GM21576 (cell line): Measurements from ENCODE around the gene ATPAF2.
A peak's percentile ranks its signal among the peaks of the same experiment; 100 is the strongest.

Source experiments
- ATAC-seq: cut with Tn5 transposase; IDR thresholded peaks from one replicate; pipeline ENCODE4 v1.9.1; 2021; ENCODE audit warnings: mild to moderate bottlenecking, moderate library complexity; ENCODE audit not compliant: unreplicated experiment

Gene ATPAF2

DNA sequence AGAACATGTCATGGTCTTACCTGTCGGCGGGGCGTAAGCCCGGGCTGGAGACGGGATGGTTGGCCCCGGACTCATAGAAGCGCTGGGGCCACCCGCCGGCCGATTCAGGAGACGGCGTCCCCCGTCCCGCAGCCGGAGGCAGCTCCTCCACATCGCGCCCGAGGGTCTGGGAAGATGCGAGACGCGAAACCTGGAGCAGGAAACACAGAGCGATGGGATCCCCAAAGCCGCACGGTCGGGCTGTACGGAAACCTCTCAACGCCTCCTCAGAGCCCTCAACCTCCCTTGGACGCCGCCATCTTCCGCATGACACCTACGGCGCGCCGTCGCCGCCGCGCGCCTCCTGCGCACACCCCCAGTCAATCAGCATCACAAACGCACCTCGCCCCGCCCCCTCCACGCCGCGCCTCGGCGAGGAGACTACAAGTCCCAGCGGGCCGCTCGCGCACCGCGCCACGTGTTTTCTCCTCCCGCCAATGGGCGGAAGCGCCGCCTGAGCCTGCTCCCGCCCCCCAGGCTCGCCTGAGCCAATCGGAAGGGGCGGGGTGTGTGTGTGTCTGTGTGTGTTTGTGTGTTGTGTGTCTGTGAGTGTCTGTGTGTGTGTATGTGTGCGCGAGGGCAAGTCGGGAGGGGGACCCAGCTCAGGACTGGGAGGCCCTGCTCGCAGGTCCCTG, at the start of gene ATPAF2, which contains the start of gene GID4:
Gene ATPAF2, minus strand, starts transcription at position 308 of the 674 bp plus-strand sequence. Its CDS starts 155 bp downstream, at position 153.
Gene GID4, plus strand, starts transcription at position 548 of the 674 bp plus-strand sequence. Its CDS starts 57 bp downstream, at position 605.
- ATAC-seq = peak; percentile 82

DNA sequence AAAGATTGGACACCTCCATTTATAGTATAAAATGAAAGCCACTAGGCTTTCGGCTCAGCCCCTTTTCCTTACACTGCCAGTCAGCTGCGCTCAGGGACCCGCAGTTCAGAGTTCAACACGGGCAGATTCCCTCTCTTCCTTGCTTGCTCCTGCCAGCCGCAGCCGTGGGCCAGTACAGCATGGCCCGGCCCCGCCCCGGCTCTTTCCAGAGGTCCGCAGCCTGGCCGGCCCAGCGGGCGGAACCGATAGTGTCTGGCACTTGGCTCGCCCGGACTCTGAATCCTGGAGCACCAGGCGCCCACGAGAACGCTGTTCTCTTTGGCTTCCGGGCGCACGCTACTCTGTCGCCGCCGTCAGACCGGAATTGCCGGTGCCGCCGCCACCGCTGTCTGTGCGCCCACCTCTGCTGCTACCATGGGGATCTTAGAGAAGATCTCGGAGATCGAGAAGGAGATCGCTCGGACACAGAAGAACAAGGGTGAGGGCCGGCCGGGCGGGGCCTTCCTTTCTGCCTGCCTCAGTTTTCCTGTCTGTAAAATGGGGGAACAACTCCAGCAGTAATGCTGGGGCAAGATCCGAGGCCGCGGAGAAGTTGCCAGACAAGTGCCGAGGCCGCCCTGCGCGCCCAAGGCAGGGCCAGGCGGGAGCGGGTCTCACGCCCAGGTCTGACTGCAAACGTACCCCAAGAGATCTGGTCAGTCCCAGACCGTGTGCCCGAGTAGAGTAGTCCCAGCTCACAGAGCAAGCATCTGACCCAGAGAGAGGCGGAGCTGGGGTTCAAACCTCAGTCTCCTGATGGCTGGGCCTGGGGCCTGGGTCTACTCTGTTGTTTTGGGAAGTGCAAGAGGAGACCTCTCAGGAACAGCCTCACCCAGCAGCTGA, 48.9 kb upstream of the ATPAF2 start, which contains the start of gene DRG2:
Gene DRG2, plus strand, starts transcription at position 339 of the 882 bp plus-strand sequence. Its CDS starts 76 bp downstream, at position 415.
- peak; percentile 71 for ATAC-seq

DNA sequence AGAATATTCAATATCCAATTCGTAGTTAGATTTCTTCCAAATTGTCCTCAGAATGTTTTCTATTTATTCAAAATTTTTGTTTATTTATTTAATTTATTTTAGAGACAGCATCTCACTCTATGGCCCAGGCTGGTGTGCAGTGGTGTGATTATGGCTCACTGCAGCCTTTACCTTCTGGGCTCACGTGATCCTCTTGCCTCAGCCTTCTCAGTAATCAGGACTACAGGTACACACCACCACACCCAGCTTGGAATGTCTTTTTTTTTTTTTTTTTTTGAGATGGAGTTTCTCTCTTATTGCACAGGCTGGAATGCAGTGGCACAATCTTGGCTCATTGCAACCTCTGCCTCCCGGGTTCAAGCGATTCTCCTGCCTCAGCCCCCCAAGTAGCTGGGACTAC, 45.3 kb upstream of the ATPAF2 start:
- ATAC-seq = no peak

DNA sequence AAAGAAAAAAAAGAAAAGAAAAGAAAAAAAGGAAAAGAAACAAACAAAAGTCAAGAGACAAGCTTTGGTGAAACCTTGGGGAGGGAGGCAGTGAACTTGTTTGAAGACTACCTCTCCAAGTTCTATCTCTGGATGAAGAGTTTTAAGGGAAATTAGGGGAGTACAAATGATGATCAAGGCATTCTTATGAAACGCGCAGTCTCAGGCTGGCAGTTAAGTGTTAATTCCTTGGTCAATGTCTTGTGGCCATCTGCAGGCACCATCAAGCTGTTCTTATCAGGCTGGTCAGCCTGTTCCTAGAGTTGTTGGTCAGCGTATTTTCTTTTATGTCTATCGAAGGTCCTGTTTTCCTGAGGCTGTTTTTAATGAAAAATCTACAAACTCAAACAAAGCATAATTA, 40.6 kb upstream of the ATPAF2 start:
- no peak for ATAC-seq

DNA sequence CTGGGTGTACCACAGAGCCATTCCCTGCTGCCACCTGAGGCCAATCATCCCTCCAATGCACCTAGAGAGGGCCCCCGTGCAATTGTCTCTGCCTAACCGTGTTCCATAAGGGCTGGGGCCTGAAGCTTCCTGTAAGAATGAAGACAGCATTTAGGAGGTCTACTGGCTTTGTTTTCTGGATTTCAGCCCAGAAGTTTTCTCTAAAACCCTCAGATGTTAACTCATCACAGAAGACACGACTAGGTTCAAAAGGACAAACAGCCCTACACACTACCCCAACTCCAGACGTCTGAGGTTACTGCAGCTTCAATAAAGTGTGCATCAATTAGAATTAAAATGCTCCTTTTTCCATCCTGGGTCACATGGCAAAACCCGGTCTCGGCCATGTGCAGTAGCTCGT, 38.0 kb upstream of the ATPAF2 start:
- no peak for ATAC-seq

DNA sequence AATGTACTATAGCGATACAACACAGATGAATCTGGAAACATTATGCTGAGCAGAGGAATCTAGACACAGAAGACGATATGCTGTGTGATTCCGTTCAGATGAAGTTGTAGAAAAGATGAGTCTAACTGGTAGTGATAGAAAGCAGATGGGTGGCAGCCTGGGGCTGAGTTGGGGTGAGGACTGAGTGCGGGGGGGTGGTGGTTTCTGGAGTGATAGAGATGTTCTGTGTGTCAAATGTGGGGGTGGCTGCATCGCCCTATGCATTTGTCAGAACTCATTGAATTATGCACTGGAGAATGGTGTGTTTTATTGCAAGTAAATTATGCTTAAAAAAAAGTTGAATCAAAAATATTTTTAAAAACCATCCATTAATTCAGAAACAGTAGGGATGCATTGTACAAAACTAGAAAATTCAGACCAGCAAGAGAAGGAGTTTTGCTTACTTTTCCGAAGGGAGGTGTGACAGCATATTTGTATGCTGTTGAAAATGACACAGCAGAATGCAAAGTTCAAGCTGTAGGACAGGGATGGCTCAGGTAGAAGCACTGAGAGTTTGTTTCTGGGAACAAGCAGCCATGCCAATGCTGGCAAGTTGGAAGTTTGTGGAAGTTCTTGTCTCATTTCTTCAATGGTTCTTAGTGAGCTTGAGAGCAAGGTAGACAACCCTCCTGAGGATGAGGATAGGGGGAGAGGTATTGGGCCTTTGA, 35.8 kb upstream of the ATPAF2 start:
- no peak for ATAC-seq

DNA sequence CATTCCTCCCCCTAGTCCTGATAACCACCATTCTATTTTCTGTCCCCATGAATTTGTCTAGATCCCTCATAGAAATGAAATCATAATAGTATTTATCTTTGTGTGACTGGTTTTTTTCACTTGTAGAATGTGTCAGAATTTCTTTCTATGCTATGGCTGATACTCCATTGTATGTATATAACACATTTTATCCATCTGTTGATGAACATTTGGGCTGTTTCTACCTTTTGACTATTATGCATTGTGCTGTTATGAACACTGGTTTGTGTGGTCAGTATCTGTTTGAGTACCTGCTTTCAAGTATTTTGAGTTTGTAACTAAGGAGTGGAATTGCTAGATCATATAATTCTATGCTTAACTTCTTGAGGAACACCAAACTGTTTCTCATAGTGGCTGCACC, 32.8 kb upstream of the ATPAF2 start:
- no peak for ATAC-seq

DNA sequence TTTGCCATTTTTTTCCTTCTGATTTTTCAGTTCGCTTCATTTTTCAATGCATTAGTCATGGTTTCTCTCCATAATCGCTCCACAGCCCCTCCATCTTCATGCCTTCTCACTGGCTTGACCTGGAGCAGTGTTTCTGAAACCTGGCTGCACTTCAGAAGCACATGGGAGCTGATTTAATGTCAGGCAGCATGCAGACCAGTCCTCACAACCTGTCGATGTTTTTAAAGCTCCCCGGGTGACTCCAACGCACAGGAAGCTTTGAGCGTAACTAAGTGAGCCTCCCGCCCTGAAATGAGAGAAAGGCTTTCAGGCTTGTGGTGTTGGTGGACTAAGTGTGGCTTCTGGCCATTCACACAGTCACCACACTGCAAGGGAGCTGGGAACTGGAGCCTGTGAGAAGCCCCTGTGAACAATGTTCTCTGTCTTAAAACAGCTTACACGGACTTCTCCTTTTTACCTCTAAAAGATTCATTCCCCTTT, 31.9 kb upstream of the ATPAF2 start:
- ATAC-seq = no peak

DNA sequence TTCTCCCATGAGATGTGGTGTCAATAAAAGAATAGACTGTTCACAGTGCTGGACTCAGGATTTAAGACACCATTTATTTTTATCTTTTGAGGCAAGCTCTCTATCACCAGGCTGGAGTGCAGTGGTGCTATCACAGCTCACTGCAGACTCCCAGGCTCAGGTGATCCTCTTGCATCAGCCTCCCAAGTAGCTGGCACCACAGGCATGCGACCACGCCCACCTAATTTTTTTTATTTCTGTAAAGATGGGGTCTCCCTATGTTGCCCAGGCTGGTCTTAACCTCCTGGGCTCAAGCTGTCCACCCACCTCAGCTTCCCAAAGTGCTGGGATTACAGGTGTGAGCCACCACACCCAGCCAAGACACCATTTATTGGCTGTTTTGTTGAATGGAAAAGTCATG, 30.1 kb upstream of the ATPAF2 start:
- ATAC-seq = no peak

DNA sequence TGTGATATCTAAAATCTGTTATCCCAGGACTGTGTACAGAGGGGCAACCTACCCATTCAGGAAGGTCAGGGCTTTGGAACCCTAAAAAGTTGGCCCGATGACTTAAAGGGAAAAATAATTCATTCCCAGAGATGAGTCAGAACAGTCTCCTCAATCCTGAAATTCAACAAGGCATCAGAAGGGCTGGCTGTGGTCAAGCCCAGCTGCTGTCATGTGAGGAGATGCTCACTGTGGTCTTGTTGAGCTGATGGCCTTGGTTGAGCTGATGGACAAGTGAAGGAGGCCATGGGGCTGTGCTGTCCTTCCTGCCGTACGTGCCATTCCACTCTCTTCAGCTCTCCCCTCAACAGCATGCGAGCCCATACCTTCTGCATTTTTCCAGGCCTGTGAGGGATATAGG, 27.9 kb upstream of the ATPAF2 start:
- no peak for ATAC-seq

DNA sequence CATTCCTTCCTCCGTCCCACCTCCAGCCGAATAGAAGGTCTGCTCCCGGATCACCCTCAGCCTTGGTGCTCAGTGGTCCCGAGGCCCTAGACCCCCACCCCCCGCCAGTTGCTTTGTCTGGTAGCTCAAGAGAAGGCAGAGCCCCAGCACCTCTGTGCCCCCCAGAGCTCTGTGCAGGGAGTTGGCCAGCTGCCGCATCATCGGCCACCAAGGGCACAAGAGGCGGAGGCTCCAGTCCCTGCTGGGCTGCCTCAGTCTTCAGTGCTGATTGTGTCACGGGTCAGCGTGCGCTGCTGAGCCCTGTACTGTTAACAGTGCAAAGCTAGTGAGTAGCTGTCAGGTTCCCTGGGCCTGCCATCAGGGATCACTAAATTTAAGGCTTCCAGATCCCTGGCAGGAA, 26.6 kb upstream of the ATPAF2 start:
- ATAC-seq = no peak

DNA sequence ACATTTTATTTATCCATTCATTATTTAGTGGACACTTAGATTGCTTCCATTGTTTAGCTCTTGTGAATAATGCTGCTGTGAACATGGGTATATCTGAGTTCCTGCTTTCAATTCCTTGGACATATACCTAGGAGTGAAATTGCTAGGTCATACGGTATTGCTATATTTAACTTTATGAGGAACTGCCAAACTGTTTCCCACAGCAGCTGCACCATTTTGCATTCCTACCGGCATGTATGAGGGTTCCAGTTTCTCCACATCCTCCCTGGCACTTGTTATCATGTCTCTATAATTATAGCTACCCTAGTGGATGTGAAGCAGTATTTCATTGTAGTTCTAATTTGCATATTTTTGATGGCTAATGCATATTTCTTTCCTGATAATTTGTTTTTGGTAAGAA, 25.1 kb upstream of the ATPAF2 start:
- ATAC-seq = no peak

DNA sequence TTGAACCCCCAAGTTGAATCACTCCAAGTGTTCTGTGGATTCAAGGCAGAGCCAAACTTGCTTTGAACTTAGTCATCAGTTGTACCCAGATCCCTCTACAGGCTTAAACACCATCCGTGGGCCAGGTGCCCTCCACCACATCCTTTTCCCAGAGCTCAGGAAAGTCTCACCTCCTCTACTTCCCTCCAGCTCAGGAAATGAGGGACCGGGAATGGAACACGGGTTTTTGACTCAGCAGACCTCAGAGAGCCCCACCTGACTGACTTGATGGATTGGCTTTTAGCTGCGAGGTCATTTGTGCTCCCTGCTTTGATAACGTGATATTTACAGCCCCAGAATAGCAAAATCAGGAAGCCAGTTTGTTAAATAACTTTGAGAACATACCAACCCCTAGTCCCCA, 20.3 kb upstream of the ATPAF2 start:
- ATAC-seq = no peak

DNA sequence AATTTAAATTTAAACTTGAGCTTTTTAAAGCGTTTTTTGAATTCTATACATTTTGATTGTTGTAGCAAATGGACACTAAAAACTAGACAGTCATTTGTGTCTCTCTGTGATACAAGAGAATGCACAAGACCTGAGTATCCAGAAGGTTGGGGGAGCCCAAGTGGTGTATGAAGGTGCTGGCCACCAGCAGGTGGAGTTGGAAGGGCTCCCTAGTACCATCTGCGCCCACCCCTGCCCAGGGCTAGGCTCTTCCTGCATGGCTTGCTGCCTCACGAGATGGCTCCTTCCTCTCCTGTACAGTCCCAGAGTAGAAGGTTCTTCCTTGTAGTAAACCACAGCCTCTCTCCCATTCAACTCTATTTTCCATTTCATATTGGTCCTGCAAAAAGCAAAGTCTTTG, 17.2 kb upstream of the ATPAF2 start:
- no peak for ATAC-seq

DNA sequence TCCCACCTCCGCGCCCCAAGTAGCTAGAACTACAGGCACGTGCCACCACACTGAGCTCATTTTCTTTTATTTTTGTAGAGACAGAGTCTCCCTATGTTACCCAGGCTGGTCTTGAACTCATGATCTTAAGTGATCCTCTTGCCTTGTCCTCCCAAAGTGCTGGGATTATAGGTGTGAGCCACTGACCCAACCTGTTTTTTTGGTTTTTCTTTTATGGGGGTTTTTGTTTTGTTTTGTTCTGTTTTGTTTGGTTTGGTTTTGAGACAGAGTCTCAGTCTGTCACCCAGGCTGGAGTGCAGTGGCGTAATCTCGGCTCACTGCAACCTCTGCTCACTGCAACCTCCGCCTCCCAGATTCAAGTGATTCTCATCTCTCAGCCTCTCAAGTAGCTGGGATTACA, 16.6 kb upstream of the ATPAF2 start:
- no peak for ATAC-seq

DNA sequence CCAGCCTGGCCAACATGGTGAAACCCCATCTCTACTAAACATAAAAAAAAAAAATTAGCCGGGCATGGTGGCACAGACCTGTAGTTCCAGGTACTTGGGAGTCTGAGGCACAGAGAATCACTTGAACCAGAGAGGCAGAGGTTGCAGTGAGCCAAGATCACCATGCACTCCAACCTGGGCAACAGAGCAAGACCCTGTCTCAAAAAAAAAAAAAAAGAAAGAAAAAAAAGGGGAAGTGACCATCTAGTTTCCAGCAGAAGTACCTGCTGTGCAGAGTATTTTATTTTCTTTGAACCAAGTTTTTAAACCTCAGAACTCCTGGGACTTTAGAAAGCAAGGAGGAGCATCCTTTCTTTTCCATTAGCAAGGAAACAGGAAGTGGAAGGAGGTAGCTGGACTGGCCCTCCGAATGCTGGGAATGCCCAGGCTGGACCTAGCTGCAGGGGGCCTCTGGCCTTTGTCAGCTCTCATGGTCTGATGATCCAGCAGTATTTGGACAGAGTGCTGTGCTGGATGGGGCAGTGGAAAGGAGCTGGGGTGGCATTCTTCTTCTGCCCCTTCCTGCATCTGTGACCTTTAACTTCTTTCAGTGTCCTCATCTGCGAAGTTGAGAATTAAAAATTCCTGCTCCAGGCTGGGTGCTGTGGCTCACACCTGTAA, 6.9 kb upstream of the ATPAF2 start:
- ATAC-seq = no peak

DNA sequence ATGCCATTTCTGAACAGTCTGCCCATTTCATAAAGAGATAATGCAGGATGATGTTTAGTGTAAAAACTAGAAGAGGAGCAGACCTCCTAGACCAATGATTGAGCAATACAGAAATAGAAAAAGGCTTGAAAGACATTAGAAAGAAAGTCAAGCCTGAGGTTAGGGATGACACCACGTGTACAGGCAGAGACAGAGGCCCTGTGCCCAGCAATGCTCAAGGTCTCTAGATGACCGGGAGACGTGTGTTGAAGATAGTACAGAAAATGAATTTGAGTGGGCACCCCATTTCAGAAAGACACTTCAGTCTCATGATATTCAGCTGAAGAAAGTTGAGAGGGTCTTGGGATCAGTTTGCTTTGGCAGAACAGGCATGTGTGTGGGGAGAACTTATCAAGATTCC, 5.6 kb upstream of the ATPAF2 start:
- no peak for ATAC-seq

DNA sequence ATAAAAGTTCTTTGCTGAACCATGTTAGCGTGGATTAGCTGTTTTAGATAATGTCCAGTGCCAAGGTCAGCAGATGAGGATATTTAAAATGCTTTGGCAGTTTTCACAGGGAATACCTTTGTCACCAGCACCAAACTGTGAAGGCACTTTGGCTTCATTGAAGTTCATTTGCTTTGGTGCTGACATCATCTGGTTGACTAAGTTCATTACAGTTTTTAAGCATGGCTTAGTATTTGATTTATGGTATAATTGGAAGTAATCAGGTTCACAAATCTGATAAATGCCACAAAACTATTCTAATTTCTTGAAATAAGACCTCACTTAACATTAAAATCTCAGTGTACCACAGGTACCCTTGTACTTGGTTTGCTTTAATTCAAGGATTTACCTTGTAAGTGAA, 4.5 kb upstream of the ATPAF2 start:
- no peak for ATAC-seq

DNA sequence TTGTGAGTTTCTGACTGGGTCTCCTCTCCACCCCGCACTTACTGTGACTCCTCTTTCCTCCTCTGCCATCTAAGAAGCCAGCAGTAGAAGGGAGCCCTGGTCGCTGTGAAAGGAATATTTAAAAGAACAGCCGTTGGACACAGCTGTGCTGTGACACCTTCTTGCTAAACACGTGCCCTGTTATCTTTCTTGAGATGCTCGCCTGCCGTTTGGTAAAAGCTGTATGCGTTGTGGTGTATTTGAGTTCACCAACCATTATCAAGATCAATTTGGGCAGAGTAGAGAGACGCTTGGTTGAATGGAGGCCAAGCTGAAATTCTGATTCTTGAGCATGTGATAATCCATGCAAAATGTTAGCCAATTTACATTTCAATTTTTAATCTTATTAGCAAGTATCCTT, 4.0 kb upstream of the ATPAF2 start:
- ATAC-seq = no peak

DNA sequence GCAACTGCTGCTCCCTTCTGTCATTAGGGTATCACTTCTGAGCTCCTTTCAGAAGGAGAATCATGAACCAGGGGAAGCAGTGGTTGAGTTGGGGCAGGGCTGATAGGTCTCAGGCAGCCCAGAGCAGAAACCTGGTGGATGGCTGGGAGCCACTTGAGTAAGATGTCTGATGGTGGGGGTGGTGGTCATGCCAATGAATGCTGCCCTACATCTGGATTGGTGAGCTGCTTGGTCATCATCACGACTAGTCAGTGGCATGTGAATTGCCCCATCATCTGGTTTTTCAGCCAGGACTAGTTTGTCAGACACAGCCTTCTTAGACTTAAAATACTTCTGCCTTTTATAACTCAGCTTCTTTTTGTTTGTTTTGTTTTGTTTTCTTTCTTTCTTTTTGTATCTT, 2.8 kb upstream of the ATPAF2 start:
- ATAC-seq = no peak
